HEK293 (cell line): Measurements from ENCODE around the gene RABAC1.

Experiments used
- CTCF ChIA-PET: fragments of 350-600 bp; formaldehyde crosslinking; extraction: SDS; loops from one replicate; lab custom pipeline; 2021; ENCODE audit warnings: antibody characterized with exemption; lab: Yijun Ruan, JAX
- POLR2A ChIA-PET: fragments of 300-600 bp; formaldehyde crosslinking; extraction: SDS; loops from one replicate; lab custom pipeline; 2020; ENCODE audit warnings: antibody characterized with exemption, inconsistent platforms; lab: Yijun Ruan, JAX
- H3K27ac ChIP-seq: fragments of 200-500 bp; sonication (Bioruptor generic); 2 replicates; pipeline ENCODE4 v1.5.1; 2014; ENCODE audit warnings: low read depth, low read length, control low read depth, inconsistent platforms; ENCODE audit errors: extremely low read depth
- H3K36me3 ChIP-seq, 2 experiments: fragments of 200-500 bp in 1 of 2; sonication (Bioruptor generic) in 1 of 2; 1 replicate in 1 of 2; 2 replicates in 1 of 2; pipeline ENCODE4 v1.5.1; 2014 to 2017; ENCODE audit warnings: inconsistent platforms in 2 of 2, low read length in 2 of 2; ENCODE audit not compliant: control insufficient read depth in 2 of 2, insufficient read depth in 1 of 2
- H3K4me1 ChIP-seq: fragments of 200-500 bp; sonication (Bioruptor generic); 2 replicates; pipeline ENCODE4 v1.5.1; 2014; ENCODE audit warnings: mild to moderate bottlenecking, low read length, inconsistent platforms; ENCODE audit not compliant: control insufficient read depth, insufficient read depth
- H3K4me3 ChIP-seq: 2 replicates; pipeline ENCODE4 v1.5.1; 2011; ENCODE audit warnings: low read depth, mild to moderate bottlenecking, control low read depth, low read length, moderate library complexity
- H3K9me3 ChIP-seq: fragments of 200-500 bp; sonication (Bioruptor generic); 2 replicates; pipeline ENCODE4 v1.5.1; 2014; ENCODE audit warnings: low read depth, low read length, inconsistent platforms; ENCODE audit not compliant: control insufficient read depth, insufficient read depth
- GFI1B ChIP-seq: fragments of 450-650 bp; formaldehyde crosslinking; IDR thresholded peaks from 2 replicates; pipeline ENCODE4 v1.5.1; 2016; ENCODE audit warnings: missing biosample characterization, missing genetic modification characterization
- GLI4 ChIP-seq: fragments of 450-650 bp; formaldehyde crosslinking; IDR thresholded peaks from 2 replicates; pipeline ENCODE4 v1.5.1; 2016; ENCODE audit warnings: missing biosample characterization, missing genetic modification characterization
- KLF7 ChIP-seq: fragments of 450-650 bp; formaldehyde crosslinking; IDR thresholded peaks from 2 replicates; pipeline ENCODE4 v1.5.1; 2016; ENCODE audit warnings: missing biosample characterization, missing genetic modification characterization, borderline replicate concordance
- PRDM4 ChIP-seq: fragments of 450-650 bp; formaldehyde crosslinking; IDR thresholded peaks from 2 replicates; pipeline ENCODE4 v1.5.1; 2017; ENCODE audit warnings: missing biosample characterization, missing genetic modification characterization
- ZBTB17 ChIP-seq: fragments of 450-650 bp; formaldehyde crosslinking; IDR thresholded peaks from 2 replicates; pipeline ENCODE4 v1.5.1; 2016; ENCODE audit warnings: missing biosample characterization, missing genetic modification characterization
- ZFHX2 ChIP-seq: fragments of 450-650 bp; formaldehyde crosslinking; conservative IDR thresholded peaks from 2 replicates; pipeline ENCODE4 v1.5.1; 2016; ENCODE audit warnings: missing biosample characterization, missing genetic modification characterization
- ZFP41 ChIP-seq: fragments of 450-650 bp; formaldehyde crosslinking; IDR thresholded peaks from 2 replicates; pipeline ENCODE4 v1.5.1; 2016; ENCODE audit warnings: missing biosample characterization, missing genetic modification characterization, borderline replicate concordance
- ZNF366 ChIP-seq: fragments of 450-650 bp; formaldehyde crosslinking; conservative IDR thresholded peaks from 2 replicates; pipeline ENCODE4 v1.5.1; 2016; ENCODE audit warnings: missing biosample characterization, missing genetic modification characterization
- ZNF416 ChIP-seq: fragments of 450-650 bp; formaldehyde crosslinking; IDR thresholded peaks from 2 replicates; pipeline ENCODE4 v1.5.1; 2016; ENCODE audit warnings: missing biosample characterization, missing genetic modification characterization
- ZNF548 ChIP-seq: fragments of 450-650 bp; formaldehyde crosslinking; IDR thresholded peaks from 2 replicates; pipeline ENCODE4 v1.5.1; 2016; ENCODE audit warnings: missing biosample characterization, missing genetic modification characterization
- ZNF561 ChIP-seq: fragments of 450-650 bp; IDR thresholded peaks from 2 replicates; pipeline ENCODE4 v1.5.1; 2018; ENCODE audit warnings: missing biosample characterization, missing genetic modification characterization, borderline replicate concordance
- ZNF571 ChIP-seq: fragments of 450-650 bp; formaldehyde crosslinking; IDR thresholded peaks from 2 replicates; pipeline ENCODE4 v1.5.0; 2017; ENCODE audit warnings: missing biosample characterization, missing genetic modification characterization
- ZNF621 ChIP-seq: fragments of 450-650 bp; formaldehyde crosslinking; IDR thresholded peaks from 2 replicates; pipeline ENCODE4 v1.5.1; 2017; ENCODE audit warnings: missing biosample characterization, missing genetic modification characterization
- ZNF626 ChIP-seq: fragments of 450-650 bp; sonication (Bioruptor Pico); formaldehyde crosslinking; IDR thresholded peaks from 2 replicates; pipeline ENCODE4 v1.5.1; 2018; ENCODE audit warnings: missing biosample characterization, missing genetic modification characterization, inconsistent platforms
- ZNF645 ChIP-seq: fragments of 450-650 bp; formaldehyde crosslinking; IDR thresholded peaks from 2 replicates; pipeline ENCODE4; 2016; ENCODE audit warnings: missing biosample characterization, missing genetic modification characterization
- ZNF654 ChIP-seq: fragments of 450-650 bp; formaldehyde crosslinking; IDR thresholded peaks from 2 replicates; pipeline ENCODE4 v1.5.1; 2016; ENCODE audit warnings: low read depth, missing biosample characterization, missing genetic modification characterization
- ZNF664 ChIP-seq: fragments of 450-650 bp; formaldehyde crosslinking; IDR thresholded peaks from 2 replicates; pipeline ENCODE4 v1.5.1; 2016; ENCODE audit warnings: missing biosample characterization, missing genetic modification characterization
- TF ChIP-seq, protein P1 (sequence below): fragments of 450-650 bp; formaldehyde crosslinking; IDR thresholded peaks from 2 replicates; pipeline ENCODE4 v1.5.1; 2016; ENCODE audit warnings: missing biosample characterization, missing genetic modification characterization
- TF ChIP-seq, protein P2 (sequence below): fragments of 450-650 bp; formaldehyde crosslinking; IDR thresholded peaks from 2 replicates; pipeline ENCODE4 v1.5.1; 2017; ENCODE audit warnings: missing biosample characterization, mild to moderate bottlenecking, missing genetic modification characterization, moderate library complexity

The RABAC1 gene

DNA sequence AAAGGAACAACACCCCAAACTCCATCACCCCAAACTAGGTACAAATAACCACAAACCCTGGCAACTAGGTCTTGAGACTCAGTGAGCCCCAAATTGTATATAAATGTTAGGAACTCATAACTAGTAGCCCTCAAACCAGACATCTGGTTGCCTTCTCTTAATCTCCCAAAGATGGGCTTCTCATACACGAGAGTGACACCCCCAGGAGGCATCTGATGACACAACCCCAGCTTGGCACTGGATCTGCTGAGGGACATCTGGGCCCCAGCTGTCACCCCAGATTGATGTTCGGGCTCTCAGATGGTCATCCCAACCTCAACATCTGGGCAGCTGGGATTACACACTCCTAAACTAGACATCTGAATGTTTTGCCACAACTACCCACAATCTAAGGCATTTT is 14.8 kb downstream of the RABAC1 start (continued):
- TF ChIP-seq ZNF654 (tag by site-specific recombination), result no peak
- no peak for TF ChIP-seq ZBTB17 (tag by site-specific recombination)
- TF ChIP-seq ZNF626 (tag by site-specific recombination), result no peak
- TF ChIP-seq ZFP41, result no peak
- no peak for TF ChIP-seq ZNF416
- no peak for TF ChIP-seq ZNF366 (tag by site-specific recombination)

GRCh38 chr19:41941410-41942202 is 17.5 kb downstream of the RABAC1 start:
- H3K27ac ChIP-seq, result no peak overlapping the region
- CTCF ChIA-PET, result interaction anchor here (0.8 to 2.9 kb wide), 2 partner anchors 10 to 15 kb away, joined by 3 to 20 read pairs; no protein-coding TSS in a partner anchor

More at GRCh38 chr19:41941410-41942202, 17.5 kb downstream of the RABAC1 start:
- H3K4me3 ChIP-seq, result no peak overlapping the region
- POLR2A ChIA-PET, result interaction anchor here (0.6 to 1.4 kb wide), 4 partner anchors 16 to 80 kb away, joined by 3 to 4 read pairs (median 3); no protein-coding TSS in a partner anchor
- H3K9me3 ChIP-seq, result no peaks in the 10 kb centered on the region
- TF ChIP-seq, protein P1, sequence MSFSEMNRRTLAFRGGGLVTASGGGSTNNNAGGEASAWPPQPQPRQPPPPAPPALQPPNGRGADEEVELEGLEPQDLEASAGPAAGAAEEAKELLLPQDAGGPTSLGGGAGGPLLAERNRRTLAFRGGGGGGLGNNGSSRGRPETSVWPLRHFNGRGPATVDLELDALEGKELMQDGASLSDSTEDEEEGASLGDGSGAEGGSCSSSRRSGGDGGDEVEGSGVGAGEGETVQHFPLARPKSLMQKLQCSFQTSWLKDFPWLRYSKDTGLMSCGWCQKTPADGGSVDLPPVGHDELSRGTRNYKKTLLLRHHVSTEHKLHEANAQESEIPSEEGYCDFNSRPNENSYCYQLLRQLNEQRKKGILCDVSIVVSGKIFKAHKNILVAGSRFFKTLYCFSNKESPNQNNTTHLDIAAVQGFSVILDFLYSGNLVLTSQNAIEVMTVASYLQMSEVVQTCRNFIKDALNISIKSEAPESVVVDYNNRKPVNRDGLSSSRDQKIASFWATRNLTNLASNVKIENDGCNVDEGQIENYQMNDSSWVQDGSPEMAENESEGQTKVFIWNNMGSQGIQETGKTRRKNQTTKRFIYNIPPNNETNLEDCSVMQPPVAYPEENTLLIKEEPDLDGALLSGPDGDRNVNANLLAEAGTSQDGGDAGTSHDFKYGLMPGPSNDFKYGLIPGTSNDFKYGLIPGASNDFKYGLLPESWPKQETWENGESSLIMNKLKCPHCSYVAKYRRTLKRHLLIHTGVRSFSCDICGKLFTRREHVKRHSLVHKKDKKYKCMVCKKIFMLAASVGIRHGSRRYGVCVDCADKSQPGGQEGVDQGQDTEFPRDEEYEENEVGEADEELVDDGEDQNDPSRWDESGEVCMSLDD (tag by site-specific recombination), result peak; percentile 94
- TF ChIP-seq ZNF561 (tag by site-specific recombination), result no peak
- TF ChIP-seq KLF7, result no peak
- TF ChIP-seq, protein P2, sequence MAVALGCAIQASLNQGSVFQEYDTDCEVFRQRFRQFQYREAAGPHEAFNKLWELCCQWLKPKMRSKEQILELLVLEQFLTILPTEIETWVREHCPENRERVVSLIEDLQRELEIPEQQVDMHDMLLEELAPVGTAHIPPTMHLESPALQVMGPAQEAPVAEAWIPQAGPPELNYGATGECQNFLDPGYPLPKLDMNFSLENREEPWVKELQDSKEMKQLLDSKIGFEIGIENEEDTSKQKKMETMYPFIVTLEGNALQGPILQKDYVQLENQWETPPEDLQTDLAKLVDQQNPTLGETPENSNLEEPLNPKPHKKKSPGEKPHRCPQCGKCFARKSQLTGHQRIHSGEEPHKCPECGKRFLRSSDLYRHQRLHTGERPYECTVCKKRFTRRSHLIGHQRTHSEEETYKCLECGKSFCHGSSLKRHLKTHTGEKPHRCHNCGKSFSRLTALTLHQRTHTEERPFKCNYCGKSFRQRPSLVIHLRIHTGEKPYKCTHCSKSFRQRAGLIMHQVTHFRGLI (tag by site-specific recombination), result no peak
- no peak for TF ChIP-seq GLI4 (tag by site-specific recombination)
- TF ChIP-seq GFI1B, result no peak
- TF ChIP-seq ZNF571, result no peak
- no peak for TF ChIP-seq ZNF548 (tag by site-specific recombination)
- TF ChIP-seq ZFHX2 (tag by site-specific recombination), result peak; percentile 43; the same call in 1 of the 2 replicates
- TF ChIP-seq ZNF664 (tag by site-specific recombination), result no peak
- TF ChIP-seq ZNF645 (tag by site-specific recombination), result no peak
- no peak for TF ChIP-seq ZNF621 (tag by site-specific recombination)
- no peak for TF ChIP-seq PRDM4 (tag by site-specific recombination)
- TF ChIP-seq, all 188 proteins: peak for 2
- no peaks in the 10 kb centered on the region; the same call in 1 of the 2 replicates for H3K4me1 ChIP-seq
- H3K36me3 ChIP-seq, result no peaks in the 10 kb centered on the region; a peak in 1 of 3 replicates
